ENCODE results near the gene ACER2.
A peak's percentile ranks its signal among the peaks of the same experiment; 100 is the strongest.

ACER2 gene

DNA sequence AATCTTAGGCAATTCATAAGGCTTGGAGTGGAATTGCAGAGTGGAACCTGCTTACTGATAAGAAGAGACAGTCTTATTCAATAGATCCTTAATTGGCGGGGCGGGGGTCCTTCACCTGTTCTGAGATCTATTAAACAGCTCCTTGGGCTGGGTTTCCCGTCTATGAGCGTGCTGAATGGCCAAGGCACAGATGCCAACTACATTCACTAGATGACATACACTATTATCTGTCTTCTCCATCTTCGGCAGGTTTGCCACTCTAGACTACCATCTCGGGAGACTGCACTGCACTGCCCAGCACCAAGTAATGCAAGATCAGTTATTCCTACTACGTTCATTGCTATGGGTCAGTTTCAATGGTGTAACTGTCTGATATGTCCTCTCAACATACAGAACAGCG lies 81.5 kb downstream of the ACER2 start:
- DNase-seq = no peak

DNA sequence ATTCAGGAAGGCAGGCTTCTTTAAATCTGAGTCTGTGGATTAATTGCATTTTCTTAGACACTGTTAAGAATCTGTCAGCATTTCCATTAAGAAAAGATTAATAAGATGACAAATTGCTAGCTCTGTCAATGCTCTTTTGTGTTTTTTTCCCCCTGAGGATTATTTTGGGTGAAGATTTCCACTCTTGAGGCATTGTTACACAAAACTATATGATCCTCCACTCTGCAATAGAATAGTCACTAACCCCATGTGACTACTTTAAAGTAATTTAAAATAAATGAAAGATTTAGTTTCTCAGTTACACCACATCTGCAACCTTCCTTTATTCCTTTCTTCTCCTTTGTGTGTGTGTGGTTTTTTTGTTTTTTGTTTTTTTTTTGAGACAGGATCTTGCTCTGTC lies 82.0 kb downstream of the ACER2 start:
- DNase-seq = no peak

DNA sequence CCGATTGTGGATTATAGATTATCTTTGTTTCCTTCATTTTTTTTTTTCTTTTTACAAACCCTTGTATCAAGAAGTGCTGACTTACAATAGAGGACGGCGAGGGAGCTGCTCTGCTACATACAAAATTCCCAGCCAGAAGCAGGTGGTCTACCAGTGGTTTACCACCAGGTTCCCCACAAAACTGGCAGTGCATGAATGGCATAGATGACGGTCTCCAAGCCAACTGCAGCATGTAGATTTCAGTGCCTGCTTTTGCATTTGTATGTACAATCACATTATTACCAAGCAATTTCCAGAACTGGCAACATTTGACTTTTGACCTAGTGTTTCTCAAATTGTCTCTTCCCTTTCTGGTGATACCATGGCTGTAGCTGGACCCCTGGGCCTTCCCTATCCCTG lies 84.0 kb downstream of the ACER2 start:
- no peak for DNase-seq

DNA sequence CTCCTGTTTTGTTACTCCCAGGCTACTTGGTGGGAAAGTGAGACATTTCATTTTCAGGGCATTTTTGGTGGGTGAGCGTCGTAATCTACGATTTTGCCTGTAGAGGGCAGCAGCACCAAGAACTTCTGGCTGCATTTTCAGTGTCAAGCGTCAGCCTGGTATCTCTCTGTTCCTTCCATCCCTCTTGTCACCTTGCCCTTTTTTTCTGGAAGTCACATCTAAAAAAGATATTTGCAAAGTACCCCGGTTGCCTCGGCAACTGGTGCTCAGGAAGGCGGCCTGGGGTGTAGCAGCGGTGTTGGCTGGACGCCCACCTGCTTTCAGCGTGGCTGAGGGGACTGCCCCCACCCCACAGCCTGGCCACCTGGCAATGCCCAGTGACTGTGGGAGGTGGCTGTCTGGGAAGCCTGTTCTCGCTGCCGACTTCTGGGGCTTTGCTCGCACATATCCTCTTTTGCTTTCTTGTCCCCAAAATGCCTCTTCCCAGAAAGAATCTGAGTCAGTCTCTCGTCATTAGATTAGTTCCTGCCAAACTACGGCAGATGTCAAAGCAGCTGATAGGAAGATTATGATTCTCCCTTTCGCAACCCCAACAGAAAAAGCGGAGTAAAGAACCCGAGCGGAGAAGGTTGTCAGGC lies 84.5 kb downstream of the ACER2 start:
- peak in 1 of 4 experiments; percentile 3 for DNase-seq

DNA sequence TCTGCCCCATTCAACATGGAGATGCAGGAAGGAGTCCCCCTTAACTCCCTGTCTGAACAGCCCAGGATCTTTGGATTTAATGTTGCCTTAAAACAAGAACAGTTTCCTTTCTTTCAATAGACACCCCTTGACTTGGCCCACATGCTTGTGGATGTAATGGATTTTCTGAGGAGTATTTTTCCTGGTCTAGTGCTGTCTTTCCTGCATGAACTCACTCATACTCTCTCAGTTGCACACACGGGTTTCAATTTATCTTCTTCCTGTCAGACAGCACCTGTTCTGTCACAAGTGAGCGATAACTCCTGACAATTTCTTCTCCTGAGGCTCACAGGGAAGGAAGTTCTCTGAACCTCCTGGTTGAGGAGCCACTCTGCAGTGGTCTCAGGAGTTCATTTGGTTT lies 85.1 kb downstream of the ACER2 start:
- no peak for DNase-seq

DNA sequence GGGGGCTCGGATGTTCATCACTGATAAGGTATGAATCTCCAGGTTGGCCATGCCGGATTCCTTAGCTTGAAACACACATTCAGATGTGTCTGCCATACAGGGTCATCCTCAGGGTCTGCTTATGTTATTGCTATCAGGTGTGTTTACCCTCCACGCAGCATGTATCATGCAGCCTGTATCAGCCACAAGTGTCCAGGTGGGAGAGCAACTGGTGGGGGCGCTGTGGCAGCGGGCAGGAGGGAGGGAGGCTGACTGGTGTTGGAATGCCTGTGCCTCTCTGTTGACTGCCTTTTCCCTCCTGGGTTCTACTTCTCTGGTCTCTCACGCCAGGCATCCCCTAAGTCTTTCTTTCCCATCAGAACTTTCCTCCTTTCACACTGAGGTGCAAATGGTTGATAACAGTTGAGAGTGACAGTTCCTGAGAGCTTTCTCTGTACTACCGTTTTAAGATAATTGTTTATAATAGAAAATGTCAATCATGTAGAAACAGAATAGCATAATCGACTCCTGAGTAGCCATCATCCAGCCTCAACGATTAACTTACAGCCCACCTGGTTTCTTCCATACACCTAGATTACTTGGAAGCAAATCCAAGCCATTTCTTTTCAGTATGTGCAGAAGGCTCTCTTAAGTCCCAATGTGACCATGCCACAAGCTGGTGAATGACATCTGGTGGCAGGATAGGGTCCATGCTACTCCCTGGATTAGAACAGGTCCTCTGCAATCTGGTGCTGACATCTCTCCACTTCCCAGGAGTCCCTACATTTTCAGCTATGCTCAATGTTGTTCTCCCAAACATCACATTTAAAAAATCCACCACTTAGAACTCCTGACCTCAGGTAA lies 86.6 kb downstream of the ACER2 start:
- no peak for DNase-seq

DNA sequence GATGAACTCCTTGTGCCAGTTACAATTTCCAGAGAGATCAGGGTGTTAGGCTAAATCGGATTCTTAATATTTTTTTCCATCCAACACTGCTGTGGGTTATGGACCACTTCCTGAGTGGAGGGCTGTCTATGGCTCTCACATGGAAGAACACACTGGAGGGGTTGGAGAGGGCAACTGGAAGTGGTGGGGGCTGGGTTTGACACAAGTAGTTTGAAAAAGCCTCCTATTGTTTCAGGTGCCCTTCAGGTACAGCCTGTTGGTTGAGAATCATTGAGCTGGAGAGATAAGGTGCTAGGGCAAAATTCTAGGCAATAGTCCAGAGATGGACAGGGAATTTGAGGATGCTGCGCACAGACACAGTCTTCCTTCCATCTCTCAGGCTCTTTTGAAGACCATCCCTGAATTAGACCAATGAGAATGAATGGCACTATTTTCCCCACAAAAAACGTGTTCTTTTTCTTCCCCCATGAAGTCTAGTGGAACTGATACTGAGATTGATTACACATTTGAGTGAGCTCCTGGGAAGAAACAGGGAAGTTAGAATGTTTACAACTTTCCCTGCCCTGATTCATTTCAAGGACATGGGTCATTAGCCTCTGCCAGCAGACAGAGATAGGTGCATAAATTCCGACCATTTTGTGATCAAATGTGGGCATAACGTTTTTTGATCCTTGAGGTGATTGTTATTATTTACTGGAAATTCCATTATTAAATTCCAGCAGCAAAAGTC lies 87.7 kb downstream of the ACER2 start:
- no peak for DNase-seq

DNA sequence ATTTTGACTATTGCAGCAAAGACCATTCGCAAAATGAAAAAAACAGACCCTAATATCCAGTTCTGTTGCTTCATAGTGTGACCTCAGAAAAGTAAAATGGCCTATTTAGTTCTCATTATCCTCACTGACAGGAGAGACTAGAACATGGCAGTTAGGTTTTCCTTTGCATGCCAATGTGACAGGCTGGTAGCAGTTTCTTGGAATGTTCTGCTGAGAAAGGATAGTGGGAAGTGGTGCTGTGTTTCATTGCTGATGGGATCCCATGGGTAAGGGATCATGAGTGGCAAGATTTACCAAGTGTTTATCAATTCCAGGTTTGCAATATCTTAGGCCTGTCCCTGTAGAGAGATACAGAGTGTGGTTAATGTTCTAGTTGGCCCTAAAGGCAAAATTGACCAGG lies 88.5 kb downstream of the ACER2 start:
- DNase-seq = no peak

DNA sequence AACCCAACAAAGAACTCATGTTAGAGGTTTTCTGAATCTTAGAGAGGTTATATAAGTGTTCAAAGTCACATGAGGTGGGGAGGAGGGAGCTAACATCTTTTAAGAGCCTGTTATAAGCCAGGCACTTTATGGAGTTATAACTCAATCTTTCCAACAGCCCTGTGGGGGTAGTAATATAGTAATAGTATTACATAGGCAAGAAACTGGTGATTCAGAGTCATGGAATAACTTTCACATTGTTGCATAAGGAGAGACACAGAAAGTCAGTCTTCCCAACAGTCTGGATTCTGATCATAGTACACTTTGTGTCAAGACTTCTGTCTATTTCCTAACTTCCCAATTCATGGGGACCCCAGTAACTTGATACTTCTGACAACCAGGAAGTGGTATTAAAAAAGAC lies 89.2 kb downstream of the ACER2 start:
- DNase-seq = no peak

Data from activated CD4-positive, CD25-positive, alpha-beta regulatory T cell (primary cell).